HFFc6 (cell line): ENCODE measurements around the gene CLEC4F. TPM values are rescaled to one million over a fixed set of nuclear protein-coding genes. Genes with fewer than 3 reads are reported as not detected.

ENCODE experiments used
- DNase-seq: peaks from one replicate; pipeline ENCODE4 v3.0.0-alpha.2; 2018
- H3K27ac Mint-ChIP-seq: 2 replicates; pipeline ENCODE4 v1.8.0; 2020; ENCODE audit warnings: mild to moderate bottlenecking, mixed read lengths
- H3K27me3 Mint-ChIP-seq: 2 replicates; pipeline ENCODE4 v1.8.0; 2021; ENCODE audit warnings: mild to moderate bottlenecking, moderate library complexity, mixed read lengths; ENCODE audit not compliant: insufficient read depth
- H3K36me3 Mint-ChIP-seq: 2 replicates; pipeline ENCODE4 v1.8.0; 2021; ENCODE audit warnings: low read depth, mixed read lengths
- H3K4me1 Mint-ChIP-seq: 2 replicates; pipeline ENCODE4 v1.8.0; 2020; ENCODE audit warnings: low read depth, mixed read lengths
- H3K4me3 Mint-ChIP-seq: 2 replicates; pipeline ENCODE4 v1.8.0; 2020; ENCODE audit warnings: mild to moderate bottlenecking, moderate library complexity, mixed read lengths
- H3K9me3 Mint-ChIP-seq: 2 replicates; pipeline ENCODE4 v1.8.0; 2020; ENCODE audit warnings: mild to moderate bottlenecking, mixed read lengths
- total RNA-seq, 6 experiments: library from RNA; stranded (reverse); fragmentation: NEBNext Ultra II Directional; extraction: Animal tissue kit (Norgen Biotek cat#: 25700); gene quantifications; 2 replicates in 1 of 6; 3 replicates in 5 of 6; pipeline ENCODE4 v1.2.3, GENCODE V29; 2021
- TF ChIP-seq, protein P1 (sequence below): fragments of 200-600 bp; sonication (generic); IDR thresholded peaks from 2 replicates; pipeline ENCODE4 v1.5.0; 2021; ENCODE audit warnings: antibody characterized with exemption, mild to moderate bottlenecking

The CLEC4F gene
- total RNA-seq, 6 experiments from 2014 or later: not detected

DNA sequence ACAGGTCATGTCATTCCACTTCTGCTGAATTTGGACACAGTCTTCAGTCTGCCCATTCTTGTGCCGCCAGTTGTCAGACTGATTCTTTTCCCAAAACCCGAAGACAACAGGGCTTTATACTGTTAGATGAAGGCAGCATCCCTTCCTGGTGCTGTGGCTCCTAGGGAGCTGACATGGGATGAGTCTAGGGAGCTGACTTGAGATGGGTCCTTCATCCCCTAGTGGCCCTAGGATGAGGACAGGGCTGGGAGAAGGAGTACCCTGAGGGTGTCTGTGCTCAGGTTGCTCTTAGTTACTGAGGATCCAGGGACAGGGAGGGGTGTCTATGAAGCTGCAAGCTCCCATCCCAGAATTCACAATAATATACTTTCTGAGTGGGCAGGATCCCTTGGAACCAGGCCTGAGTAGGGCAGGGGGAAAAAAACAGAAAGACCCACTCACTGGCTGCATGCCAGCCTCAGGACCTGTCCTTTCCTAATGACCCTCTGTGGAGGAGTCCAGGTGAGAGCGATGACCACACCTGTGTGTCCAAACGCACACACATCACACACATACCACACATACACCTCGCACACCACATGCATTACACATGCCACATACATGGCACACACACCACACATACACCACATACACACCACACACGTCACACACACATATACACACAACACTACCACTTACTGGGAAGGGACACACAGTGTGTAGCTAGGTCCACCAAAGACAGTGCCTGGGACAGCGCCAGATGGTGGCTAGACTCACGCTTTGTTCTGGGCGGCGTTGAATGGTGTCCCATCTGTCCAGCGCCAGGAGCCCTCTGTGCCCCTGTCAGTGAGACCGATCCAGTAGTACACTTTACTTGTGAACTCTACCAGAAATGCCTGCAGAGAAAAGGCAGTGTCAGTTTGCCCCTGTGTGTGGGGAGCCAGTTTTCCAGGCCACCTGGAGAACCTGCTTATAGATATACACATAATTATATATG lies 11.1 kb downstream of the CLEC4F start:
- Mint-ChIP-seq H3K4me1 (no peaks in the 10 kb centered on the region), H3K36me3 (no peaks in the 10 kb centered on the region)

DNA sequence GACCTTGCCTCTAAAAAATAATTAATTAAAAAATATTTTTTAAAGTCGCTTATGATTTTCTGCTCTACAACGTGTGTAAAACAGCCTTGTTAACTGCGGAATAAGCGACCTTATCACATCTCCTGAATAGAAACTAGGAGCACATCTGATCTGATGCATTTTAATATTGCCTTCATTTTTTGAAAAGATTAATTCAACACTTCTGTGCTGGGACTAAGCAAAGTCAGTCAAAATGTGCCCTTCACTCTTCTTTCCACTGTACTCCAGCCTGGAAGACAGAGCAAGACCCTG lies 12.6 kb downstream of the CLEC4F start:
- peaks cover 13% of the 10 kb centered on the region for H3K27me3 Mint-ChIP-seq
- TF ChIP-seq, protein P1, sequence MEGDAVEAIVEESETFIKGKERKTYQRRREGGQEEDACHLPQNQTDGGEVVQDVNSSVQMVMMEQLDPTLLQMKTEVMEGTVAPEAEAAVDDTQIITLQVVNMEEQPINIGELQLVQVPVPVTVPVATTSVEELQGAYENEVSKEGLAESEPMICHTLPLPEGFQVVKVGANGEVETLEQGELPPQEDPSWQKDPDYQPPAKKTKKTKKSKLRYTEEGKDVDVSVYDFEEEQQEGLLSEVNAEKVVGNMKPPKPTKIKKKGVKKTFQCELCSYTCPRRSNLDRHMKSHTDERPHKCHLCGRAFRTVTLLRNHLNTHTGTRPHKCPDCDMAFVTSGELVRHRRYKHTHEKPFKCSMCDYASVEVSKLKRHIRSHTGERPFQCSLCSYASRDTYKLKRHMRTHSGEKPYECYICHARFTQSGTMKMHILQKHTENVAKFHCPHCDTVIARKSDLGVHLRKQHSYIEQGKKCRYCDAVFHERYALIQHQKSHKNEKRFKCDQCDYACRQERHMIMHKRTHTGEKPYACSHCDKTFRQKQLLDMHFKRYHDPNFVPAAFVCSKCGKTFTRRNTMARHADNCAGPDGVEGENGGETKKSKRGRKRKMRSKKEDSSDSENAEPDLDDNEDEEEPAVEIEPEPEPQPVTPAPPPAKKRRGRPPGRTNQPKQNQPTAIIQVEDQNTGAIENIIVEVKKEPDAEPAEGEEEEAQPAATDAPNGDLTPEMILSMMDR: no peak
- H3K4me3 Mint-ChIP-seq: no peak overlapping the region
- no peaks in the 10 kb centered on the region for H3K4me1 Mint-ChIP-seq
- H3K27ac Mint-ChIP-seq: no peak overlapping the region
- no peaks in the 10 kb centered on the region for H3K36me3 Mint-ChIP-seq
- H3K9me3 Mint-ChIP-seq: no peaks in the 10 kb centered on the region
- no peak for DNase-seq

More for the DNA sequence above, 11.1 kb downstream of the CLEC4F start:
- no peak overlapping the region for H3K4me3 Mint-ChIP-seq
- TF ChIP-seq, protein P1: no peak
- no peak for DNase-seq
- no peak overlapping the region for H3K27ac Mint-ChIP-seq
- H3K27me3 Mint-ChIP-seq: peaks cover 22% of the 10 kb centered on the region
- no peaks in the 10 kb centered on the region for H3K9me3 Mint-ChIP-seq

DNA sequence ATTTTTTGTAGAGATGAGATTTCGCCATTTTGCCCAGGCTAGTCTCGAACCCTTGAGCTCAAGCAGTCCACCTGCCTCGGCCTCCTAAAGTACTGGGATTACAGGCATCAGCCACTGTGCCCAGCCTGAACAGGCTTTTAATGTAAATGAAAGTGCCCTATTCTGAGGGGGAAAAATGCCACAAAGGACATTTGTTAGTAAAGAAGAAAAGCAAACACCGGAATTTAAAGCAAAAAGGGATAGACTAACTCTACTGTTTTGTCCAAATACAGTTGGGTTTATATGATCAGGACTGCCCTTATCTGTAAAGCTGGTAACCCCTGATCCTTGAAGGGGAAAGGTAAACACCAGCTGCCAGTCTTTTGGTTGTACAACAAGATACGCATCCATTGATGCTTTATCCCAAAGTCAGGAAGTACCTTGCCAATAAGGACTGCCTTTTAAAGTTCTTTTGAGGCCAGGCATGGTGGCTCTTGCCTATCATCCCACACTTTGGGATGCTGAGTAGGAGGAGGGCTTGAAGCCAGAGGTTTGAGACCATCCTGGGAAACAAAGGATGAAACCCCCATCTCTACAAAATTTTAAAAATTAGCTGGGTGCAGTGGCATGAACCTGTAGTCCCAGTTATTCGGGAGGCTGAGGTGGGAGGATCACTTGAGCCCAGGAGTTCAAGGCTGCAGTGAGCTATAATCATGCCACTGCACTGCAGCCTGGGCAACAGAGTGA lies 13.1 kb downstream of the CLEC4F start:
- TF ChIP-seq, protein P1: no peak
- no peaks in the 10 kb centered on the region for H3K36me3 Mint-ChIP-seq
- no peak overlapping the region for H3K27ac Mint-ChIP-seq
- H3K9me3 Mint-ChIP-seq: no peaks in the 10 kb centered on the region
- H3K27me3 Mint-ChIP-seq: peaks cover 16% of the 10 kb centered on the region
- no peak overlapping the region for H3K4me3 Mint-ChIP-seq
- DNase-seq: no peak
- no peaks in the 10 kb centered on the region for H3K4me1 Mint-ChIP-seq

DNA sequence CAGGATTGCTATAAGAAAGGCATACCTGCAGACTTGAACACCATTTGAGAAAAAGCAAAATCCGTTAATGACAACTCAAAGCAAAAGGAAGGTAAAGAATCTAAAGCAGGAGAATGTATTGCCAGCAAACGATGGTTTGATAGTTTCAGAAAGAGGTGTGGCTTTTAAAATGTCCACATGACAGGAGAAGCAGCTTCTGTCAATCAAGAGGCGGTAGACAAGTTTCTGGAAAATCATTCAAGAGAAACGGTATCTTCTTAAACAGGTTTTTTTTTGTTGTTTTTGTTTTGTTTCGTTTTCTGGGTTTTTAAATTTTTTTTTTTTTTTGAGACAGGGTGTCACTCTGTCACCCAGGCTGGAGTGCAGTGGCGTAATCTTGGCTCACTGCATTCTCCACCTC lies 13.8 kb downstream of the CLEC4F start:
- Mint-ChIP-seq H3K4me1 (no peaks in the 10 kb centered on the region), H3K9me3 (no peaks in the 10 kb centered on the region), H3K27me3 (peaks cover 16% of the 10 kb centered on the region), H3K27ac (no peak overlapping the region), H3K4me3 (no peak overlapping the region), H3K36me3 (no peaks in the 10 kb centered on the region)
- DNase-seq: no peak
- TF ChIP-seq, protein P1: no peak

DNA sequence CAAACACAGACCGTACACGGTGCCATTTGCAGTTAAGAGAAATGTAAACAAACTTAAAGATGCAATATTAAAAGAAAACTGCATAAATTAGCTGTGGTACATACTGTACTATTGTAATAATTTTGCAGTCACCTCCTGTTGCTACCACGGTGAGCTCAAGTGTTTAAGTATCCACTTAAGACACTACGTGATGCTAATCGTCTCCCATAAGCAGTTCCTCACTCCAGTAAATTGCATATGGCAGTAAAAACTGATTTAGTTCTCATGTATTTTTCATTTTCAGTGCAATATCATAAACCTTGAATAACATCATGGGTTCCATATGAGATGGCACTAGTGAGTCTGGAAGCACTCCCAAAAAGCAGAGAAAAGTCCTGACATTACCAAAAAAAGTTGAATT lies 14.4 kb downstream of the CLEC4F start:
- Mint-ChIP-seq H3K27ac (no peak overlapping the region), H3K27me3 (peaks cover 21% of the 10 kb centered on the region), H3K4me1 (no peaks in the 10 kb centered on the region)

More for the DNA sequence above, 14.4 kb downstream of the CLEC4F start:
- no peaks in the 10 kb centered on the region for H3K9me3 Mint-ChIP-seq
- no peak overlapping the region for H3K4me3 Mint-ChIP-seq
- DNase-seq: no peak
- TF ChIP-seq, protein P1: no peak
- no peaks in the 10 kb centered on the region for H3K36me3 Mint-ChIP-seq
